HG03175 (cell line): ENCODE data around the gene PTPRO.

Experiments used
- ATAC-seq: cut with Tn5 transposase; IDR thresholded peaks from one replicate; pipeline ENCODE4 v1.9.1; 2021; ENCODE audit warnings: mild to moderate bottlenecking, moderate library complexity; ENCODE audit not compliant: unreplicated experiment

PTPRO gene

GRCh38 chr12:15443611-15444010 is 121.3 kb downstream of the PTPRO start:
- no peak for ATAC-seq

GRCh38 chr12:15444523-15444922 is 122.2 kb downstream of the PTPRO start:
- ATAC-seq: no peak

- ATAC-seq: no peak
Measured at GRCh38 chr12:15446807-15447206, 124.5 kb downstream of the PTPRO start.

GRCh38 chr12:15453613-15454012 is 131.3 kb downstream of the PTPRO start:
- ATAC-seq: no peak

GRCh38 chr12:15458008-15458407 is 135.7 kb downstream of the PTPRO start:
- no peak for ATAC-seq

- ATAC-seq: no peak
Measured at GRCh38 chr12:15468911-15469310, 146.6 kb downstream of the PTPRO start.

GRCh38 chr12:15469356-15469755 is 147.0 kb downstream of the PTPRO start:
- no peak for ATAC-seq

GRCh38 chr12:15472036-15472435 is 149.7 kb downstream of the PTPRO start:
- ATAC-seq: no peak

- ATAC-seq: no peak
Measured at GRCh38 chr12:15474766-15475165, 152.5 kb downstream of the PTPRO start.

- no peak for ATAC-seq
Measured at GRCh38 chr12:15477761-15478160, 155.5 kb downstream of the PTPRO start.

GRCh38 chr12:15481846-15482245 is 159.5 kb downstream of the PTPRO start:
- ATAC-seq: no peak

- ATAC-seq: no peak
Measured at GRCh38 chr12:15485466-15485865, 163.2 kb downstream of the PTPRO start.

GRCh38 chr12:15486859-15487258 is 164.6 kb downstream of the PTPRO start:
- no peak for ATAC-seq

- no peak for ATAC-seq
Measured at GRCh38 chr12:15488481-15488880, 166.2 kb downstream of the PTPRO start.

- no peak for ATAC-seq
Measured at GRCh38 chr12:15494329-15495046, 172.2 kb downstream of the PTPRO start.

GRCh38 chr12:15495746-15496145 is 173.4 kb downstream of the PTPRO start:
- no peak for ATAC-seq

- no peak for ATAC-seq
Measured at GRCh38 chr12:15496738-15497137, 174.4 kb downstream of the PTPRO start.

GRCh38 chr12:15497671-15498292 is 175.5 kb downstream of the PTPRO start:
- no peak for ATAC-seq

- ATAC-seq: no peak
Measured at GRCh38 chr12:15502211-15502610, 179.9 kb downstream of the PTPRO start.

GRCh38 chr12:15505616-15506015 is 183.3 kb downstream of the PTPRO start:
- ATAC-seq: no peak

GRCh38 chr12:15515010-15515409 is 192.7 kb downstream of the PTPRO start:
- no peak for ATAC-seq

GRCh38 chr12:15520083-15520482 is 197.8 kb downstream of the PTPRO start:
- ATAC-seq: no peak

- no peak for ATAC-seq
Measured at GRCh38 chr12:15520844-15521243, 198.5 kb downstream of the PTPRO start.
